ENCODE measurements around the gene EFCAB6. TPM values are rescaled to one million over a fixed set of nuclear protein-coding genes. Genes with fewer than 3 reads are reported as not detected.

The EFCAB6 gene
- polyA plus RNA-seq, 1 donor, result 0.80 TPM

GRCh38 chr22:43541462-43542407 lies 270.4 kb downstream of the EFCAB6 start:
- DNase-seq, result no peak

GRCh38 chr22:43541022-43541421 lies 271.1 kb downstream of the EFCAB6 start:
- DNase-seq, result no peak

GRCh38 chr22:43540529-43540923 lies 271.6 kb downstream of the EFCAB6 start:
- no peak for DNase-seq

GRCh38 chr22:43539572-43540528 lies 272.3 kb downstream of the EFCAB6 start:
- DNase-seq, result no peak

GRCh38 chr22:43537019-43537585 lies 275.0 kb downstream of the EFCAB6 start:
- DNase-seq, result no peak

GRCh38 chr22:43535741-43536140 lies 276.4 kb downstream of the EFCAB6 start:
- DNase-seq, result no peak

GRCh38 chr22:43535336-43535735 lies 276.8 kb downstream of the EFCAB6 start:
- DNase-seq, result no peak

GRCh38 chr22:43534916-43535315 lies 277.2 kb downstream of the EFCAB6 start:
- DNase-seq, result no peak

- no peak for DNase-seq
Measured at GRCh38 chr22:43533656-43534428, 278.3 kb downstream of the EFCAB6 start.

- no peak for DNase-seq
Measured at GRCh38 chr22:43533156-43533530, 279.0 kb downstream of the EFCAB6 start.

GRCh38 chr22:43532301-43533155 lies 279.6 kb downstream of the EFCAB6 start:
- DNase-seq, result no peak

- no peak for DNase-seq
Measured at GRCh38 chr22:43531651-43532050, 280.5 kb downstream of the EFCAB6 start.

- DNase-seq, result no peak
Measured at GRCh38 chr22:43530349-43531201, 281.5 kb downstream of the EFCAB6 start.

- DNase-seq, result no peak
Measured at GRCh38 chr22:43529934-43530333, 282.2 kb downstream of the EFCAB6 start.

GRCh38 chr22:43529461-43529860 lies 282.6 kb downstream of the EFCAB6 start:
- DNase-seq, result no peak

- no peak for DNase-seq
Measured at GRCh38 chr22:43528601-43529360, 283.3 kb downstream of the EFCAB6 start.

- DNase-seq, result no peak
Measured at GRCh38 chr22:43526946-43527345, 285.2 kb downstream of the EFCAB6 start.

- no peak for DNase-seq
Measured at GRCh38 chr22:43526117-43526655, 285.9 kb downstream of the EFCAB6 start.

GRCh38 chr22:43521716-43522115 lies 290.4 kb downstream of the EFCAB6 start:
- no peak for DNase-seq

Data from hindlimb muscle (tissue), 1 donor.